H9 (cell line): ENCODE results near the gene CDH13. TPM values are rescaled to one million over a fixed set of nuclear protein-coding genes. Genes with fewer than 3 reads are reported as not detected.

Source experiments
- DNase-seq: peaks from one replicate; pipeline ENCODE4 v3.0.0-alpha.2; 2017
- H2AFZ ChIP-seq: one replicate; pipeline ENCODE4 v1.6.1; 2013; ENCODE audit warnings: mild to moderate bottlenecking, low read length, control low read depth, moderate library complexity
- H2AK5ac ChIP-seq: 2 replicates; pipeline ENCODE4 v1.6.1; 2013; ENCODE audit warnings: low read length, control low read depth, mixed read lengths; ENCODE audit not compliant: insufficient read length
- H2BK120ac ChIP-seq: one replicate; pipeline ENCODE4 v1.6.1; 2013; ENCODE audit warnings: low read depth, mild to moderate bottlenecking, low read length, control low read depth, inconsistent platforms; ENCODE audit not compliant: poor library complexity, severe bottlenecking
- H2BK12ac ChIP-seq: 2 replicates; pipeline ENCODE4 v1.6.1; 2013; ENCODE audit warnings: low read length, control low read depth, mixed read lengths, low read depth; ENCODE audit not compliant: insufficient read length
- H2BK15ac ChIP-seq: 2 replicates; pipeline ENCODE4 v1.6.1; 2013; ENCODE audit warnings: low read depth, low read length, control low read depth
- H2BK20ac ChIP-seq: one replicate; pipeline ENCODE4 v1.6.1; 2013; ENCODE audit warnings: low read depth, mild to moderate bottlenecking, low read length, control low read depth, inconsistent platforms; ENCODE audit not compliant: poor library complexity, severe bottlenecking
- H2BK5ac ChIP-seq: 2 replicates; pipeline ENCODE4 v1.6.1; 2013; ENCODE audit warnings: low read length, control low read depth, mixed read lengths; ENCODE audit not compliant: insufficient read length
- H3K14ac ChIP-seq: 2 replicates; pipeline ENCODE4 v1.6.1; 2013; ENCODE audit warnings: low read length, control low read depth; ENCODE audit not compliant: insufficient read depth
- H3K18ac ChIP-seq: 2 replicates; pipeline ENCODE4 v1.6.1; 2013; ENCODE audit warnings: low read depth, mild to moderate bottlenecking, mixed read lengths, low read length, control low read depth; ENCODE audit not compliant: insufficient read length
- H3K23ac ChIP-seq: 2 replicates; pipeline ENCODE4 v1.6.1; 2013; ENCODE audit warnings: low read length, control low read depth, mixed read lengths, low read depth; ENCODE audit not compliant: insufficient read length
- H3K23me2 ChIP-seq: 2 replicates; pipeline ENCODE4 v1.6.1; 2013; ENCODE audit warnings: low read depth, mild to moderate bottlenecking, mixed read lengths, low read length, control low read depth; ENCODE audit not compliant: insufficient read length, poor library complexity, severe bottlenecking
- H3K27ac ChIP-seq: 2 replicates; pipeline ENCODE4 v1.5.1; 2013; ENCODE audit warnings: low read length, control low read depth, mixed read lengths, low read depth; ENCODE audit not compliant: insufficient read length
- H3K27me3 ChIP-seq: 2 replicates; pipeline ENCODE4 v1.6.1; 2013; ENCODE audit warnings: low read length, control low read depth, inconsistent platforms; ENCODE audit not compliant: insufficient read depth
- H3K4ac ChIP-seq: 2 replicates; pipeline ENCODE4 v1.6.1; 2013; ENCODE audit warnings: low read depth, mild to moderate bottlenecking, control low read depth, inconsistent platforms, low read length, moderate library complexity
- H3K4me1 ChIP-seq: 2 replicates; pipeline ENCODE4 v1.6.1; 2013; ENCODE audit warnings: low read length, control low read depth, inconsistent platforms; ENCODE audit not compliant: insufficient read depth
- H3K4me2 ChIP-seq: 2 replicates; pipeline ENCODE4 v1.6.1; 2013; ENCODE audit warnings: low read length, control low read depth, mixed read lengths; ENCODE audit not compliant: insufficient read length, insufficient read depth
- H3K56ac ChIP-seq: 2 replicates; pipeline ENCODE4 v1.6.1; 2013; ENCODE audit warnings: low read depth, mild to moderate bottlenecking, mixed read lengths, low read length, control low read depth; ENCODE audit not compliant: insufficient read length
- H3K79me1 ChIP-seq: 2 replicates; pipeline ENCODE4 v1.6.1; 2013; ENCODE audit warnings: low read depth, mild to moderate bottlenecking, moderate library complexity, low read length, control low read depth, inconsistent platforms; ENCODE audit not compliant: insufficient read depth, poor library complexity, severe bottlenecking
- H3K79me2 ChIP-seq: 2 replicates; pipeline ENCODE4 v1.6.1; 2013; ENCODE audit warnings: low read length, control low read depth, inconsistent platforms; ENCODE audit not compliant: insufficient read depth
- H3K9ac ChIP-seq: 2 replicates; pipeline ENCODE4 v1.6.1; 2013; ENCODE audit warnings: low read length, control low read depth, mixed read lengths; ENCODE audit not compliant: insufficient read length; ENCODE audit errors: extremely low read depth
- H3K9me3 ChIP-seq: one replicate; pipeline ENCODE4 v1.6.1; 2013; ENCODE audit warnings: low read depth, low read length, inconsistent platforms; ENCODE audit not compliant: control insufficient read depth
- H3T11ph ChIP-seq: one replicate; pipeline ENCODE4 v1.6.1; 2013; ENCODE audit warnings: mild to moderate bottlenecking, low read length, control low read depth, inconsistent platforms
- H4K20me1 ChIP-seq: one replicate; pipeline ENCODE4 v1.6.1; 2013; ENCODE audit not compliant: control insufficient read depth, insufficient read length, insufficient read depth
- H4K5ac ChIP-seq: 2 replicates; pipeline ENCODE4 v1.6.1; 2013; ENCODE audit warnings: low read depth, mild to moderate bottlenecking, mixed read lengths, low read length, control low read depth; ENCODE audit not compliant: insufficient read length
- H4K8ac ChIP-seq: replicated peaks from 2 replicates; pipeline ENCODE4 v1.6.1; 2013; ENCODE audit warnings: low read length, control low read depth, mixed read lengths, low read depth; ENCODE audit not compliant: insufficient read length
- H4K91ac ChIP-seq: 2 replicates; pipeline ENCODE4 v1.6.1; 2013; ENCODE audit warnings: low read depth, mild to moderate bottlenecking, moderate library complexity, mixed read lengths, low read length, control low read depth; ENCODE audit not compliant: insufficient read length
- H3K27ac Mint-ChIP-seq, 3 experiments: 2 replicates in 2 of 3; 3 replicates in 1 of 3; pipeline ENCODE4 v1.8.0; 2020 to 2021; ENCODE audit warnings: mixed read lengths in 3 of 3, mild to moderate bottlenecking in 1 of 3, moderate library complexity in 1 of 3
- H3K27me3 Mint-ChIP-seq: 2 replicates; pipeline ENCODE4 v1.8.0; 2021; ENCODE audit warnings: low read depth, mild to moderate bottlenecking, moderate library complexity, mixed read lengths
- H3K36me3 Mint-ChIP-seq, 3 experiments: 2 replicates in 2 of 3; 3 replicates in 1 of 3; pipeline ENCODE4 v1.8.0; 2020 to 2021; ENCODE audit warnings: low read depth in 3 of 3, mixed read lengths in 3 of 3; ENCODE audit not compliant: insufficient read depth in 1 of 3
- H3K4me1 Mint-ChIP-seq, 2 experiments: 2 replicates each; pipeline ENCODE4 v1.8.0; 2020; ENCODE audit warnings: mixed read lengths in 2 of 2
- H3K4me3 Mint-ChIP-seq, 2 experiments: 2 replicates in 1 of 2; 3 replicates in 1 of 2; pipeline ENCODE4 v1.8.0; 2020 to 2021; ENCODE audit warnings: mild to moderate bottlenecking in 2 of 2, mixed read lengths in 2 of 2, moderate library complexity in 1 of 2
- H3K9me3 Mint-ChIP-seq, 2 experiments: 2 replicates in 1 of 2; 3 replicates in 1 of 2; pipeline ENCODE4 v1.8.0; 2020; ENCODE audit warnings: mild to moderate bottlenecking in 2 of 2, mixed read lengths in 2 of 2, moderate library complexity in 1 of 2
- total RNA-seq: library from RNA; stranded (reverse); gene quantifications from 2 replicates; pipeline ENCODE4 v1.2.1, GENCODE V29; 2021
- TF ChIP-seq, protein P1 (sequence below): fragments of 200-600 bp; sonication (generic); conservative IDR thresholded peaks from 3 replicates; pipeline ENCODE4 v1.8.0; 2021; ENCODE audit warnings: antibody characterized with exemption, mild to moderate bottlenecking

Gene CDH13
- total RNA-seq, 1 experiment from 2014 or later = 1.5 TPM

DNA sequence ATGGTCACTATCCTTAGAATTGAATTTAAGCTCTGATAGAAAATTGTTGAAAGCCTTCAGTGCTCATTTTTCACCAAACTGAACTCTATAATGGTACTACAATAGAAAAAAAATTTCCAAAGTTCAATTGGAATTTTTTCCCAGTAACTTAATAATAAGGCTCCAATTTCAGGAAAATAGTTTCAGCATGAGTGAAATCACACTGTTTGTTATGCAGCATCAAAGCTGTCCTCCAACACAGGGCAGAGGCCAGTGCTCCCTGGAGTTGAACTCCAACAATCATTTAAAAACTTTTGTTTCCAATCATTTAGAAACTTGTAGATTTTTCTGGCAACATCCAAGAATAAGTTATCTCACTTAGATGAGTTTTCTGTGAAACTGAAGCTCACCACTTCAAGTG lies 1077.9 kb downstream of the CDH13 start:
- no peaks in the 10 kb centered on the region for H3K4me1 Mint-ChIP-seq
- Histone ChIP-seq H3K23ac (no peak overlapping the region), H3K18ac (no peak overlapping the region), H2BK5ac (no peak overlapping the region), H2BK120ac (no peak overlapping the region), H3K4ac (no peak overlapping the region), H4K8ac (no peak overlapping the region), H3K27me3 (no peaks in the 10 kb centered on the region), H3K79me1 (no peaks in the 10 kb centered on the region), H3K4me2 (no peak overlapping the region), H2BK15ac (no peak overlapping the region), H3K56ac (no peak overlapping the region), H3K27ac (no peak overlapping the region), H3K14ac (no peak overlapping the region), H3K4me1 (no peaks in the 10 kb centered on the region), H2AK5ac (no peak overlapping the region), H3K9me3 (no peaks in the 10 kb centered on the region), H2BK12ac (no peak overlapping the region), H3K23me2 (no peaks in the 10 kb centered on the region), H4K20me1 (no peaks in the 10 kb centered on the region), H4K91ac (no peak overlapping the region), H3K79me2 (no peaks in the 10 kb centered on the region), H3T11ph (no peak overlapping the region), H2BK20ac (no peak overlapping the region), H3K9ac (no peak overlapping the region), H4K5ac (no peak overlapping the region), H2AFZ (no peak overlapping the region)
- no peak overlapping the region for H3K27ac Mint-ChIP-seq
- H3K27me3 Mint-ChIP-seq = peaks cover 6% of the 10 kb centered on the region
- H3K36me3 Mint-ChIP-seq = no peaks in the 10 kb centered on the region
- TF ChIP-seq, protein P1, sequence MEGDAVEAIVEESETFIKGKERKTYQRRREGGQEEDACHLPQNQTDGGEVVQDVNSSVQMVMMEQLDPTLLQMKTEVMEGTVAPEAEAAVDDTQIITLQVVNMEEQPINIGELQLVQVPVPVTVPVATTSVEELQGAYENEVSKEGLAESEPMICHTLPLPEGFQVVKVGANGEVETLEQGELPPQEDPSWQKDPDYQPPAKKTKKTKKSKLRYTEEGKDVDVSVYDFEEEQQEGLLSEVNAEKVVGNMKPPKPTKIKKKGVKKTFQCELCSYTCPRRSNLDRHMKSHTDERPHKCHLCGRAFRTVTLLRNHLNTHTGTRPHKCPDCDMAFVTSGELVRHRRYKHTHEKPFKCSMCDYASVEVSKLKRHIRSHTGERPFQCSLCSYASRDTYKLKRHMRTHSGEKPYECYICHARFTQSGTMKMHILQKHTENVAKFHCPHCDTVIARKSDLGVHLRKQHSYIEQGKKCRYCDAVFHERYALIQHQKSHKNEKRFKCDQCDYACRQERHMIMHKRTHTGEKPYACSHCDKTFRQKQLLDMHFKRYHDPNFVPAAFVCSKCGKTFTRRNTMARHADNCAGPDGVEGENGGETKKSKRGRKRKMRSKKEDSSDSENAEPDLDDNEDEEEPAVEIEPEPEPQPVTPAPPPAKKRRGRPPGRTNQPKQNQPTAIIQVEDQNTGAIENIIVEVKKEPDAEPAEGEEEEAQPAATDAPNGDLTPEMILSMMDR = no peak
- no peaks in the 10 kb centered on the region for H3K9me3 Mint-ChIP-seq
- no peak for DNase-seq
- no peak overlapping the region for H3K4me3 Mint-ChIP-seq
